H1 (cell line): ENCODE data around the gene ADAM12. TPM values are rescaled to one million over a fixed set of nuclear protein-coding genes. Genes with fewer than 3 reads are reported as not detected.

Experiments
- CTCF ChIA-PET: fragments of 300-600 bp; sonication (Branson Sonifier 250); formaldehyde crosslinking; loops from one replicate; lab custom pipeline; 2021; ENCODE audit not compliant: partially characterized antibody; lab: Charles Lee
- POLR2A ChIA-PET: fragments of 300-600 bp; sonication (Branson Sonifier 250); formaldehyde crosslinking; loops from one replicate; lab custom pipeline; 2021; ENCODE audit warnings: inconsistent platforms; ENCODE audit not compliant: partially characterized antibody; lab: Charles Lee
- DNase-seq, 2 experiments: peaks; one replicate each; pipeline versions ENCODE4 v3.0.0 to v3.0.0-alpha.2; 2010 to 2022; ENCODE audit warnings: low spot score in 2 of 2, low read depth in 1 of 2, mixed read lengths in 1 of 2
- FAIRE-seq: peaks from 2 replicates; lab custom pipeline; 2011; peaks lifted over from hg19 to GRCh38; lab: Jason Lieb, UNC
- H2AFZ ChIP-seq: 2 replicates; pipeline ENCODE4 v1.8.1; 2012; ENCODE audit warnings: low read length, inconsistent platforms
- H2AK5ac ChIP-seq: 2 replicates; pipeline ENCODE4 v1.6.1; 2013; ENCODE audit warnings: low read depth, low read length
- H2BK120ac ChIP-seq: replicated peaks from 2 replicates; pipeline ENCODE3; 2013; ENCODE audit warnings: low read depth, low read length, inconsistent platforms
- H2BK12ac ChIP-seq: 2 replicates; pipeline ENCODE4 v1.6.1; 2013; ENCODE audit warnings: low read depth, low read length
- H2BK15ac ChIP-seq: 2 replicates; pipeline ENCODE4 v1.6.1; 2013; ENCODE audit warnings: low read length
- H2BK20ac ChIP-seq: 2 replicates; pipeline ENCODE4 v1.6.1; 2013; ENCODE audit warnings: low read length
- H2BK5ac ChIP-seq: 2 replicates; pipeline ENCODE4 v1.6.1; 2013; ENCODE audit warnings: low read depth, low read length
- H3K14ac ChIP-seq: 2 replicates; pipeline ENCODE4 v1.6.1; 2013; ENCODE audit warnings: inconsistent platforms; ENCODE audit not compliant: insufficient read length
- H3K18ac ChIP-seq: 2 replicates; pipeline ENCODE4 v1.6.1; 2013; ENCODE audit warnings: low read length; ENCODE audit errors: extremely low read depth
- H3K23ac ChIP-seq: 2 replicates; pipeline ENCODE4 v1.6.1; 2013; ENCODE audit warnings: inconsistent platforms; ENCODE audit not compliant: insufficient read length
- H3K23me2 ChIP-seq: 2 replicates; pipeline ENCODE4 v1.6.1; 2013; ENCODE audit warnings: low read depth, low read length
- H3K27ac ChIP-seq: 2 replicates; pipeline ENCODE4 v1.6.1; 2011; ENCODE audit warnings: low read depth, low read length, inconsistent platforms
- H3K27me3 ChIP-seq, 4 experiments: replicated peaks in 1 of 4; 1 replicate in 1 of 4; 2 replicates in 3 of 4; pipeline versions ENCODE4 v1.6.1 to v1.8.1; 2011 to 2013; ENCODE audit warnings: low read length in 3 of 4, mild to moderate bottlenecking in 3 of 4, inconsistent platforms in 2 of 4, mixed read lengths in 2 of 4, moderate library complexity in 1 of 4; ENCODE audit not compliant: control insufficient read depth in 3 of 4, insufficient read depth in 3 of 4; ENCODE audit errors: extremely low read depth in 1 of 4
- H3K36me3 ChIP-seq, 4 experiments: 2 replicates each; pipeline versions ENCODE4 v1.6.1 to v1.8.1; 2011 to 2013; ENCODE audit warnings: mild to moderate bottlenecking in 4 of 4, low read length in 3 of 4, moderate library complexity in 2 of 4, control low read depth in 1 of 4, inconsistent platforms in 1 of 4; ENCODE audit not compliant: insufficient read depth in 4 of 4, control insufficient read depth in 2 of 4
- H3K4ac ChIP-seq: replicated peaks from 2 replicates; pipeline ENCODE3; 2013; ENCODE audit warnings: low read length, low read depth, mixed read lengths, inconsistent platforms; ENCODE audit not compliant: insufficient read length
- H3K4me1 ChIP-seq, 4 experiments: replicated peaks in 1 of 4; 1 replicate in 1 of 4; 2 replicates in 3 of 4; pipeline versions ENCODE4 v1.6.1 to v1.8.1; 2011 to 2013; ENCODE audit warnings: low read length in 3 of 4, inconsistent platforms in 2 of 4, mixed read lengths in 1 of 4; ENCODE audit not compliant: insufficient read depth in 4 of 4, control insufficient read depth in 3 of 4
- H3K4me2 ChIP-seq, 2 experiments: 2 replicates each; pipeline versions ENCODE4 v1.6.1 to v1.8.1; 2011 to 2013; ENCODE audit warnings: low read depth in 2 of 2, low read length in 2 of 2, control low read depth in 1 of 2, inconsistent platforms in 1 of 2, mild to moderate bottlenecking in 1 of 2; ENCODE audit not compliant: insufficient read depth in 1 of 2
- H3K4me3 ChIP-seq, 4 experiments: fragments of 200-600, 300-600 bp in 1 of 4; sonication (generic), shearing (Covaris generic), sonication (Bioruptor Twin) in 1 of 4; 2 replicates each; pipeline versions ENCODE4 v1.5.1 to v1.8.1; 2011 to 2016; ENCODE audit warnings: low read length in 4 of 4, low read depth in 3 of 4, control low read depth in 2 of 4, inconsistent platforms in 2 of 4, mild to moderate bottlenecking in 2 of 4, mixed read lengths in 1 of 4, moderate library complexity in 1 of 4; ENCODE audit not compliant: insufficient read depth in 2 of 4; ENCODE audit errors: extremely low read depth in 1 of 4
- H3K56ac ChIP-seq: replicated peaks from 2 replicates; pipeline ENCODE3; 2013; ENCODE audit warnings: low read depth, mild to moderate bottlenecking, mixed read lengths, low read length, inconsistent platforms; ENCODE audit not compliant: insufficient read length
- H3K79me1 ChIP-seq: 2 replicates; pipeline ENCODE4 v1.6.1; 2013; ENCODE audit warnings: low read depth, low read length, control low read depth
- H3K79me2 ChIP-seq, 2 experiments: 2 replicates each; pipeline versions ENCODE4 v1.6.1 to v1.8.1; 2012 to 2013; ENCODE audit warnings: low read length in 2 of 2, mild to moderate bottlenecking in 2 of 2, inconsistent platforms in 1 of 2; ENCODE audit not compliant: insufficient read depth in 2 of 2, control insufficient read depth in 1 of 2
- H3K9ac ChIP-seq, 4 experiments: replicated peaks in 1 of 4; 1 replicate in 1 of 4; 2 replicates in 3 of 4; pipeline versions ENCODE4 v1.6.1 to v1.8.1; 2011 to 2013; ENCODE audit warnings: low read depth in 3 of 4, low read length in 3 of 4, control low read depth in 2 of 4, mild to moderate bottlenecking in 2 of 4, moderate library complexity in 2 of 4, inconsistent platforms in 1 of 4; ENCODE audit errors: extremely low read depth in 1 of 4
- H3K9me3 ChIP-seq, 2 experiments: 2 replicates each; pipeline versions ENCODE4 v1.6.1 to v1.8.1; 2012 to 2013; ENCODE audit warnings: mild to moderate bottlenecking in 2 of 2, moderate library complexity in 2 of 2, control low read depth in 1 of 2, inconsistent platforms in 1 of 2, low read depth in 1 of 2, low read length in 1 of 2, mixed read lengths in 1 of 2; ENCODE audit not compliant: insufficient read depth in 2 of 2
- H4K20me1 ChIP-seq, 2 experiments: replicated peaks in 1 of 2; 2 replicates each; pipeline versions ENCODE3 to v1.8.1; 2011 to 2013; ENCODE audit warnings: inconsistent platforms in 2 of 2, low read length in 2 of 2, mild to moderate bottlenecking in 1 of 2; ENCODE audit not compliant: insufficient read depth in 2 of 2, control insufficient read depth in 1 of 2
- H4K5ac ChIP-seq: 2 replicates; pipeline ENCODE4 v1.6.1; 2013; ENCODE audit warnings: low read length, low read depth, mixed read lengths, inconsistent platforms; ENCODE audit not compliant: insufficient read length
- H4K8ac ChIP-seq: 2 replicates; pipeline ENCODE4 v1.8.0; 2013; ENCODE audit warnings: mild to moderate bottlenecking, moderate library complexity, low read length, inconsistent platforms; ENCODE audit not compliant: insufficient read depth; ENCODE audit errors: extremely low read depth
- H4K91ac ChIP-seq: replicated peaks from 2 replicates; pipeline ENCODE3; 2013; ENCODE audit warnings: low read length, mixed read lengths, inconsistent platforms; ENCODE audit not compliant: insufficient read length
- CHD1 ChIP-seq: IDR thresholded peaks from 2 replicates; pipeline ENCODE4 v1.6.1; 2012; ENCODE audit warnings: low read depth, low read length, improper control_type of control experiment
- EZH2 ChIP-seq: fragments of 200-600 bp; sonication (generic); IDR thresholded peaks from 2 replicates; pipeline ENCODE4 v1.7.1; 2012; ENCODE audit warnings: low read depth, mild to moderate bottlenecking, moderate library complexity, low read length, inconsistent platforms; ENCODE audit not compliant: severe bottlenecking
- SUZ12 ChIP-seq: fragments of 200-600 bp; sonication (generic); IDR thresholded peaks from 2 replicates; pipeline ENCODE4 v1.6.1; 2012; ENCODE audit warnings: mild to moderate bottlenecking, inconsistent platforms, low read length, moderate library complexity, mixed read lengths
- TEAD4 ChIP-seq: IDR thresholded peaks from 2 replicates; pipeline ENCODE4 v1.6.1; 2012; ENCODE audit warnings: low read depth, low read length, inconsistent platforms, mixed read lengths
- WGBS, 2 experiments: shearing (Covaris generic) in 1 of 2; methylation state at CpG; one replicate each; pipeline versions ENCODE4 v1.1.6 to v1.1.7; 2013 to 2015; ENCODE audit warnings: low lambda C conversion rate in 2 of 2, mixed read lengths in 2 of 2, inconsistent platforms in 1 of 2, low coverage in 1 of 2, missing lambda C conversion rate in 1 of 2; ENCODE audit not compliant: insufficient replicate concordance in 2 of 2, insufficient coverage in 1 of 2, insufficient read length in 1 of 2; ENCODE audit errors: extremely low coverage in 1 of 2, missing lambda C conversion rate in 1 of 2; 5-methylcytosine and 5-hydroxymethylcytosine counted together
- polyA plus RNA-seq, 7 experiments: library from polyadenylated mRNA; depleted of rRNA in 3 of 7; stranded (reverse) in 5 of 7; unstranded in 2 of 7; fragments of >200 nt in 5 of 7; fragments of 200-250 nt in 2 of 7; gene quantifications; 1 replicate in 5 of 7; 2 replicates in 1 of 7; 4 replicates in 1 of 7; pipeline versions ENCODE4 v1.2.1 to v1.2.3, GENCODE V29; 2011 to 2013; ENCODE audit warnings: missing spikeins in 2 of 7, mixed read lengths in 2 of 7
- total RNA-seq: library from RNA; stranded (reverse); fragmentation: NEBNext Ultra II Directional; extraction: Animal tissue kit (Norgen Biotek cat#: 25700); gene quantifications from 2 replicates; pipeline ENCODE4 v1.2.1, GENCODE V29; 2021

The ADAM12 gene
- total and polyA plus RNA-seq, 2 of the 8 experiments (the other 6 are each of a cell fraction or from before 2014, with no cell fraction given) = 0.07 to 0.17 TPM

GRCh38 chr10:126060261-126060931, 327.9 kb downstream of the ADAM12 start:
- no peak overlapping the region for H2BK15ac ChIP-seq
- H3K79me2 ChIP-seq = no peaks in the 10 kb centered on the region
- H2AK5ac ChIP-seq = no peak overlapping the region
- H3K4ac ChIP-seq = no peak overlapping the region
- H4K5ac ChIP-seq = no peak overlapping the region
- DNase-seq = no peak
- H3K23ac ChIP-seq = no peak overlapping the region
- H4K8ac ChIP-seq = no peak overlapping the region
- POLR2A ChIA-PET = no interaction called here
- CTCF ChIA-PET = no interaction called here
- H3K14ac ChIP-seq = no peak overlapping the region
- no peaks in the 10 kb centered on the region for H3K79me1 ChIP-seq
- TF ChIP-seq CHD1 (no peak), TEAD4 (no peak), SUZ12 (no peak), EZH2 (no peak)
- TF ChIP-seq, all 59 proteins: peak for 0
- H4K91ac ChIP-seq = no peak overlapping the region
- H2AFZ ChIP-seq = no peak overlapping the region
- H3K27ac ChIP-seq = no peak overlapping the region
- H3K56ac ChIP-seq = no peak overlapping the region
- no peaks in the 10 kb centered on the region for H3K27me3 ChIP-seq
- H2BK12ac ChIP-seq = no peak overlapping the region
- no peak overlapping the region for H2BK20ac ChIP-seq
- no peaks in the 10 kb centered on the region for H3K36me3 ChIP-seq
- no peak overlapping the region for H3K9ac ChIP-seq
- no peak overlapping the region for H2BK120ac ChIP-seq
- H3K23me2 ChIP-seq = no peaks in the 10 kb centered on the region
- H3K9me3 ChIP-seq = no peaks in the 10 kb centered on the region
- H4K20me1 ChIP-seq = no peaks in the 10 kb centered on the region
- FAIRE-seq = no peak
- no peak overlapping the region for H2BK5ac ChIP-seq
- peaks cover 0 to 2% (median 0%) of the 10 kb centered on the region in 4 experiments; a peak in 2 of 7 replicates for H3K4me1 ChIP-seq
- no peak overlapping the region for H3K4me2 ChIP-seq
- 83% methylated on average over 11 of the region's 11 CpGs; no CpG with 5 or more reads in 1 of the 2 experiments for whole genome bisulfite sequencing, 2 experiments
- no peak overlapping the region for H3K18ac ChIP-seq
- no peak overlapping the region for H3K4me3 ChIP-seq
